Measurements from ENCODE around the gene CD28. TPM values are rescaled to one million over a fixed set of nuclear protein-coding genes. Genes with fewer than 3 reads are reported as not detected.
"Not testable (repeated sequence)": the region's sequence is repeated elsewhere in the genome, so short reads cannot be mapped to it uniquely, and the experiment has no call there.

The CD28 gene
- polyA plus RNA-seq, 2 of the 4 experiments (the other 2 are of a cell fraction): not detected

GRCh38 chr2:203694191-203694590 lies 12.2 kb upstream of the CD28 start:
- FAIRE-seq (no peak), DNase-seq (ENCODE audit: low read depth in 1 of 2, low spot score in 1 of 2) (no peak), ATAC-seq (no peak)
- Histone ChIP-seq H3K4me3 (no peak overlapping the region), H3K4me1 (no peaks in the 10 kb centered on the region), H3K9me3 (no peaks in the 10 kb centered on the region), H3K4me2 (no peak overlapping the region), H3K27ac (no peak overlapping the region)
- POLR2A ChIA-PET: no interaction called here
- CTCF ChIA-PET: no interaction called here
- WGBS (ENCODE audit: missing lambda C conversion rate): 32% methylated on average over 3 of the region's 3 CpGs
- TF ChIP-seq EHMT2 (IDR thresholded peaks at IDR 0.05; ENCODE audit: low read depth): no peak

- no peak for DNase-seq (ENCODE audit: low read depth in 1 of 2, low spot score in 1 of 2)
- ChIA-PET POLR2A (no interaction called here), CTCF (interaction anchor here (1.0 kb wide), 1 partner anchor 118 kb away, joined by 3 read pairs; no protein-coding TSS in a partner anchor)
- no peak overlapping the region for H3K27ac ChIP-seq
- H3K4me1 ChIP-seq: no peaks in the 10 kb centered on the region
- no peak for ATAC-seq
- 97% methylated on average over 1 of the region's 1 CpG for WGBS (ENCODE audit: missing lambda C conversion rate)
- FAIRE-seq: no peak
- TF ChIP-seq FOXS1 (CRISPR knock-in tag; IDR thresholded peaks at IDR 0.05): no peak
- no peak for TF ChIP-seq KDM5A (IDR thresholded peaks at IDR 0.05)
- TF ChIP-seq BHLHE40 (IDR thresholded peaks at IDR 0.05; ENCODE audit: low read depth, low read length): no peak
- no peak for TF ChIP-seq FOSL2 (IDR thresholded peaks at IDR 0.05)
- no peak for TF ChIP-seq FOSL2 (CRISPR knock-in tag; IDR thresholded peaks at IDR 0.05)
- TF ChIP-seq HOXB13 (CRISPR knock-in tag; IDR thresholded peaks at IDR 0.05; ENCODE audit: low read depth): no peak
- TF ChIP-seq CEBPB (IDR thresholded peaks at IDR 0.05): no peak
- TF ChIP-seq ZFP36 (IDR thresholded peaks at IDR 0.05; ENCODE audit: borderline replicate concordance, partially characterized antibody): no peak
- no peak for TF ChIP-seq FOSB (CRISPR knock-in tag; IDR thresholded peaks at IDR 0.05)
- TF ChIP-seq KDM1A (IDR thresholded peaks at IDR 0.05; ENCODE audit: low read depth): no peak
- TF ChIP-seq JUN (IDR thresholded peaks at IDR 0.05): no peak
- TF ChIP-seq CTCF (IDR thresholded peaks at IDR 0.05): no peak
- TF ChIP-seq PHF8 (IDR thresholded peaks at IDR 0.05; ENCODE audit: borderline replicate concordance, low read depth): no peak
- no peak for TF ChIP-seq USF2 (IDR thresholded peaks at IDR 0.05)
- no peak for TF ChIP-seq NPAS2 (CRISPR knock-in tag; IDR thresholded peaks at IDR 0.05; ENCODE audit: borderline replicate concordance)
- no peak for TF ChIP-seq MYC (IDR thresholded peaks at IDR 0.05; ENCODE audit: borderline replicate concordance, low read length)
- TF ChIP-seq ELK1 (IDR thresholded peaks at IDR 0.05; ENCODE audit: low read depth, low read length): no peak
- no peak for TF ChIP-seq CBX2 (IDR thresholded peaks at IDR 0.05; ENCODE audit: borderline replicate concordance, low read depth)
- no peak for TF ChIP-seq BCL3 (IDR thresholded peaks at IDR 0.05)
- TF ChIP-seq ZC3H11A (IDR thresholded peaks at IDR 0.05): no peak
- TF ChIP-seq MAZ (IDR thresholded peaks at IDR 0.05; ENCODE audit: borderline replicate concordance, low read depth, low read length): no peak
- H3K4me2 ChIP-seq: no peak overlapping the region
- H3K4me3 ChIP-seq: no peak overlapping the region
- H3K9me3 ChIP-seq: no peaks in the 10 kb centered on the region
These were observed 9.2 kb upstream of the CD28 start for GRCh38 chr2:203697190-203697589.

GRCh38 chr2:203697763-203698162 lies 8.7 kb upstream of the CD28 start:
- WGBS (ENCODE audit: missing lambda C conversion rate): 39% methylated on average over 2 of the region's 2 CpGs
- FAIRE-seq; H3K4me3 ChIP-seq; H3K27ac ChIP-seq; ATAC-seq; DNase-seq (ENCODE audit: low read depth in 1 of 2, low spot score in 1 of 2); H3K9me3 ChIP-seq; H3K4me2 ChIP-seq; H3K4me1 ChIP-seq; POLR2A ChIA-PET: not testable (repeated sequence)
- CTCF ChIA-PET: interaction anchor here (1.0 kb wide), 1 partner anchor 117 kb away, joined by 3 read pairs; no protein-coding TSS in a partner anchor
